Measurements from ENCODE around the gene P2RX5.
"Not testable (repeated sequence)": the region's sequence is repeated elsewhere in the genome, so short reads cannot be mapped to it uniquely, and the experiment has no call there.

P2RX5 gene

GRCh38 chr17:3710951-3711383 lies 15.0 kb upstream of the P2RX5 start:
- peak; percentile 46 for DNase-seq

- no peak for DNase-seq
These were observed 12.4 kb upstream of the P2RX5 start for GRCh38 chr17:3708366-3708765.

GRCh38 chr17:3705718-3705984 lies 9.7 kb upstream of the P2RX5 start:
- not testable (repeated sequence) for DNase-seq

GRCh38 chr17:3704931-3705717 lies 9.2 kb upstream of the P2RX5 start:
- DNase-seq: no peak

GRCh38 chr17:3702041-3702539 lies 6.1 kb upstream of the P2RX5 start:
- not testable (repeated sequence) for DNase-seq

GRCh38 chr17:3699951-3700350 lies 4.0 kb upstream of the P2RX5 start:
- no peak for DNase-seq

GRCh38 chr17:3698139-3698538 lies 2.2 kb upstream of the P2RX5 start:
- DNase-seq: no peak

GRCh38 chr17:3697103-3697476 lies 1.1 kb upstream of the P2RX5 start:
- no peak for DNase-seq

GRCh38 chr17:3695129-3695722 lies 729 bp downstream of the P2RX5 start:
- DNase-seq: no peak

GRCh38 chr17:3693829-3694231 lies 2.1 kb downstream of the P2RX5 start:
- DNase-seq: no peak

GRCh38 chr17:3693141-3693540 lies 2.8 kb downstream of the P2RX5 start:
- DNase-seq: no peak

- no peak for DNase-seq
These were observed 3.6 kb downstream of the P2RX5 start for GRCh38 chr17:3692346-3692745.

- DNase-seq: no peak
These were observed 4.3 kb downstream of the P2RX5 start for GRCh38 chr17:3691617-3692067.

GRCh38 chr17:3690094-3690715 lies 5.8 kb downstream of the P2RX5 start:
- DNase-seq: no peak

GRCh38 chr17:3689262-3690093 lies 6.5 kb downstream of the P2RX5 start:
- DNase-seq: no peak

- no peak for DNase-seq
These were observed 7.1 kb downstream of the P2RX5 start for GRCh38 chr17:3688852-3689261.

- no peak for DNase-seq
These were observed 7.9 kb downstream of the P2RX5 start for GRCh38 chr17:3688027-3688553.

- DNase-seq: no peak
These were observed 10.8 kb downstream of the P2RX5 start for GRCh38 chr17:3685174-3685573.

- peak; percentile 47 for DNase-seq
These were observed 12.9 kb downstream of the P2RX5 start for GRCh38 chr17:3683054-3683511.

GRCh38 chr17:3682033-3682432 lies 13.9 kb downstream of the P2RX5 start:
- no peak for DNase-seq

GRCh38 chr17:3681565-3681964 lies 14.4 kb downstream of the P2RX5 start:
- DNase-seq: no peak

GRCh38 chr17:3681057-3681456 lies 14.9 kb downstream of the P2RX5 start:
- no peak for DNase-seq
